Prostate gland (tissue), 2 donors: ENCODE results near the gene RNGTT. TPM values are rescaled to one million over a fixed set of nuclear protein-coding genes. Genes with fewer than 3 reads are reported as not detected.

ENCODE experiments used
- DNase-seq: peaks from one replicate; pipeline ENCODE4 v3.0.0-alpha.2; 2019; ENCODE audit warnings: low spot score
- H3K27ac ChIP-seq, 2 donors: fragments of 200-600 bp; sonication (generic); 2 replicates each; pipeline ENCODE4 v1.5.1; 2017 to 2019
- H3K27me3 ChIP-seq: fragments of 200-600 bp; sonication (generic); replicated peaks from 2 replicates; pipeline ENCODE4 v1.5.1; 2019; ENCODE audit not compliant: insufficient read depth
- H3K36me3 ChIP-seq, 2 donors: fragments of 200-600 bp; sonication (generic); 1 replicate in 1 of 2; 2 replicates in 1 of 2; pipeline versions ENCODE4 v1.5.1 to v1.8.1; 2017 to 2019
- H3K4me1 ChIP-seq: fragments of 200-600 bp; sonication (generic); replicated peaks from 2 replicates; pipeline ENCODE4 v1.5.1; 2019
- H3K4me3 ChIP-seq, 2 donors: fragments of 200-600 bp; sonication (generic); 2 replicates each; pipeline ENCODE4 v1.5.1; 2017 to 2019
- H3K9me3 ChIP-seq: fragments of 200-600 bp; sonication (generic); 2 replicates; pipeline ENCODE4 v1.5.1; 2017
- POLR2A ChIP-seq: fragments of 450-650 bp; IDR thresholded peaks from one replicate; pipeline ENCODE4 v1.6.1; 2016; ENCODE audit warnings: antibody characterized with exemption, mild to moderate bottlenecking
- POLR2AphosphoS5 ChIP-seq: sonication (generic); formaldehyde crosslinking; IDR thresholded peaks from one replicate; pipeline ENCODE4 v1.6.1; 2017; ENCODE audit warnings: antibody characterized with exemption
- WGBS: methylation state at CpG from one replicate; pipeline ENCODE4 v1.1.5; 2018; 5-methylcytosine and 5-hydroxymethylcytosine counted together
- intact Hi-C: fragments of 100-400 bp; cut with DNase I; formaldehyde crosslinking; loops from one replicate; pipeline ENCODE4 v1.14.2; 2022
- total RNA-seq, 2 donors: library from RNA; depleted of rRNA; stranded (reverse); fragments of >200 nt; gene quantifications; one replicate each; pipeline ENCODE4 v1.1.0, GENCODE V29; 2016
- TF ChIP-seq, protein P1 (sequence below), 4 experiments: fragments of 200-600 bp in 2 of 4; fragments of 450-650 bp in 2 of 4; sonication (generic) in 2 of 4; IDR thresholded peaks; 1 replicate in 3 of 4; 2 replicates in 1 of 4; pipeline ENCODE4 v1.5.1; 2016 to 2019; ENCODE audit warnings: antibody characterized with exemption in 4 of 4, mild to moderate bottlenecking in 2 of 4, moderate library complexity in 2 of 4

Gene RNGTT
- total RNA-seq, 2 donors from 2014 or later, result 10.1 to 23.6 TPM

GRCh38 chr6:88825856-88826255 is 137.6 kb downstream of the RNGTT start:
- whole genome bisulfite sequencing, result 92% methylated on average over 3 of the region's 3 CpGs
- Histone ChIP-seq H3K36me3 (no peaks in the 10 kb centered on the region), H3K27ac (no peak overlapping the region), H3K27me3 (no peaks in the 10 kb centered on the region), H3K4me1 (no peaks in the 10 kb centered on the region), H3K4me3 (no peak overlapping the region), H3K9me3 (no peaks in the 10 kb centered on the region)
- intact Hi-C loops, result no loop called here
- no peak for TF ChIP-seq POLR2AphosphoS5
- TF ChIP-seq, protein P1, sequence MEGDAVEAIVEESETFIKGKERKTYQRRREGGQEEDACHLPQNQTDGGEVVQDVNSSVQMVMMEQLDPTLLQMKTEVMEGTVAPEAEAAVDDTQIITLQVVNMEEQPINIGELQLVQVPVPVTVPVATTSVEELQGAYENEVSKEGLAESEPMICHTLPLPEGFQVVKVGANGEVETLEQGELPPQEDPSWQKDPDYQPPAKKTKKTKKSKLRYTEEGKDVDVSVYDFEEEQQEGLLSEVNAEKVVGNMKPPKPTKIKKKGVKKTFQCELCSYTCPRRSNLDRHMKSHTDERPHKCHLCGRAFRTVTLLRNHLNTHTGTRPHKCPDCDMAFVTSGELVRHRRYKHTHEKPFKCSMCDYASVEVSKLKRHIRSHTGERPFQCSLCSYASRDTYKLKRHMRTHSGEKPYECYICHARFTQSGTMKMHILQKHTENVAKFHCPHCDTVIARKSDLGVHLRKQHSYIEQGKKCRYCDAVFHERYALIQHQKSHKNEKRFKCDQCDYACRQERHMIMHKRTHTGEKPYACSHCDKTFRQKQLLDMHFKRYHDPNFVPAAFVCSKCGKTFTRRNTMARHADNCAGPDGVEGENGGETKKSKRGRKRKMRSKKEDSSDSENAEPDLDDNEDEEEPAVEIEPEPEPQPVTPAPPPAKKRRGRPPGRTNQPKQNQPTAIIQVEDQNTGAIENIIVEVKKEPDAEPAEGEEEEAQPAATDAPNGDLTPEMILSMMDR (IDR thresholded peaks at IDR 0.05), result no peak
- TF ChIP-seq POLR2A, result no peak
- DNase-seq, result no peak

DNA sequence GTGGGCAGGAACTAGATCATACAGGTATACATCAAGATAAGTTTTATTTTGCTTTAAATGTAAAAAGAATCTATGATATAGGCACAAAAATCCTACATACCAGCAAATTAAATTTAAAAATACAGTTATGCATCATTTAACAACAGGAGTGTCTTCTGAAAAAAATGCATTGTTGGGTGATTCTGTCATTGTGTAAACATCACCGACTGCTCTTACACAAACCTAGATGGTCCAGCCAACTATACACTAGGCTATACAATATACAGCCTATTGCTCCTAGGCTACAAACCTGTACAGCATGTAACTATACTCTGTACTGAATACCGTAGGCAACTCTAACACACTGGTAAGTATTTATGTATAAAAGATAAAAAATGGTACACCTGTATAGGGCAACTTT is 139.4 kb downstream of the RNGTT start:
- intact Hi-C loops, result no loop called here
- TF ChIP-seq, protein P1 (IDR thresholded peaks at IDR 0.05), result no peak
- TF ChIP-seq POLR2AphosphoS5 (no peak), POLR2A (no peak)
- WGBS, result 78% methylated on average over 2 of the region's 2 CpGs
- Histone ChIP-seq H3K4me3 (no peak overlapping the region), H3K27ac (no peak overlapping the region), H3K36me3 (no peaks in the 10 kb centered on the region), H3K27me3 (no peaks in the 10 kb centered on the region), H3K9me3 (no peaks in the 10 kb centered on the region), H3K4me1 (no peaks in the 10 kb centered on the region)
- no peak for DNase-seq

GRCh38 chr6:88815491-88815890 is 147.9 kb downstream of the RNGTT start:
- Histone ChIP-seq H3K4me1 (no peaks in the 10 kb centered on the region), H3K4me3 (no peak overlapping the region), H3K27ac (no peak overlapping the region), H3K36me3 (no peaks in the 10 kb centered on the region), H3K9me3 (no peaks in the 10 kb centered on the region), H3K27me3 (no peaks in the 10 kb centered on the region)
- intact Hi-C loops, result no loop called here
- WGBS, result 86% methylated on average over 5 of the region's 5 CpGs
- TF ChIP-seq POLR2AphosphoS5, result no peak
- TF ChIP-seq, protein P1 (IDR thresholded peaks at IDR 0.05), result no peak
- no peak for TF ChIP-seq POLR2A
- no peak for DNase-seq

GRCh38 chr6:88814909-88815308 is 148.5 kb downstream of the RNGTT start:
- no peaks in the 10 kb centered on the region for H3K9me3 ChIP-seq
- H3K27me3 ChIP-seq, result no peaks in the 10 kb centered on the region
- no peak for DNase-seq
- H3K4me3 ChIP-seq, result no peak overlapping the region
- intact Hi-C loops, result no loop called here
- 100% methylated on average over 1 of the region's 1 CpG for whole genome bisulfite sequencing
- no peak overlapping the region for H3K27ac ChIP-seq
- TF ChIP-seq POLR2A (no peak), POLR2AphosphoS5 (no peak)
- TF ChIP-seq, protein P1 (IDR thresholded peaks at IDR 0.05), result no peak
- no peaks in the 10 kb centered on the region for H3K4me1 ChIP-seq
- no peaks in the 10 kb centered on the region for H3K36me3 ChIP-seq

- Histone ChIP-seq H3K36me3 (no peaks in the 10 kb centered on the region), H3K9me3 (no peaks in the 10 kb centered on the region), H3K4me1 (no peaks in the 10 kb centered on the region), H3K4me3 (no peak overlapping the region), H3K27ac (no peak overlapping the region), H3K27me3 (no peaks in the 10 kb centered on the region)
- intact Hi-C loops, result no loop called here
- 61% methylated on average over 5 of the region's 5 CpGs for WGBS
- TF ChIP-seq POLR2AphosphoS5 (no peak), POLR2A (no peak)
- TF ChIP-seq, protein P1 (IDR thresholded peaks at IDR 0.05), result no peak
- DNase-seq, result no peak
These were observed 150.4 kb downstream of the RNGTT start for GRCh38 chr6:88813045-88813444.
